Loucy (cell line): ENCODE results near the gene DPP4.

Source experiments
- CTCF ChIP-seq: fragments of 200-600 bp; sonication (generic); conservative IDR thresholded peaks from 2 replicates; pipeline ENCODE4 v1.5.1; 2014; ENCODE audit warnings: mild to moderate bottlenecking, antibody characterized with exemption, low read length
- EZH2phosphoT487 ChIP-seq: fragments of 200-600 bp; IDR thresholded peaks from 2 replicates; pipeline ENCODE4 v1.6.1; 2018; ENCODE audit warnings: antibody characterized with exemption, mild to moderate bottlenecking, moderate library complexity, borderline replicate concordance

- TF ChIP-seq CTCF (no peak), EZH2phosphoT487 (no peak)
Measured at GRCh38 chr2:162021516-162022058, 52.4 kb downstream of the DPP4 start.
